ENCODE results near the gene ATG4A.

The ATG4A gene

DNA sequence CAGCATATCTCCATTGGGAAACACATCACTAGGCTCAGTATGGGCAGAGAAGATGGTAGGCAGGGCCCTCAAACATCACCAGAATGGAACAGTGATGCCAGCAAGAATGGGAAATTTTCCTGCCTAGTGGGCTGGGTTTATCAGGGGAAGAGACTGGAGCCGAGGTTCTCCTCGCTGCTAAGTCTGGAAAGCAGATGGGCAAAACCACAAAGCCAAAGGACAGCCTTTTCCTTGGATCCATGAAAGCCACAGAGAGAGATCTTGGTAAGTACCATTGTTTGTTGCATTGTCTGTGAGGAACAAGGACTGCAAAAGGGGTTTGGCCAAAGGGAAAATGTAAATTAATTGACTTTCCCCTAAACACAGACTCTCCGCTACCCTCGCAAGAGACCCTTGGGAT, 80.1 kb downstream of the ATG4A start:
- no peak for DNase-seq

DNA sequence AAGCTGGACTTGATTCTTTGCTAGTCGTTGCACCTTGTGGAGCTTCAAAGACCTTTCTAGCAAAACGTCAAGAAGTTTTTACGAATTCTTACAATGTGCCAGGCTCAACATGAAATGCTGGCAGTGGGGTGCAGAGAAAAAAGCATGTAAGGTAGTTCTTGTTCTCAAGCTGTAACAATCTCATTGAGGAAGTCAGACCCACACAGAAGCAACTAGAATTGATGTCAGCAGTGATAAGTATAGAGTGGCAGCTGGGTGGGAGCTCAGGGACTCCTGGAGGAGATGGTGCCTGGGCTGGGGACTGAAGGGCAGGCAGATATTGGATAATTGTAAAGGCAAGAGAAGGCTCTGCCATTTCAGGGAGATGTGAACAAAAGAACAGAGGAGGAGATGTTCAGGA, 82.3 kb downstream of the ATG4A start:
- DNase-seq = no peak

DNA sequence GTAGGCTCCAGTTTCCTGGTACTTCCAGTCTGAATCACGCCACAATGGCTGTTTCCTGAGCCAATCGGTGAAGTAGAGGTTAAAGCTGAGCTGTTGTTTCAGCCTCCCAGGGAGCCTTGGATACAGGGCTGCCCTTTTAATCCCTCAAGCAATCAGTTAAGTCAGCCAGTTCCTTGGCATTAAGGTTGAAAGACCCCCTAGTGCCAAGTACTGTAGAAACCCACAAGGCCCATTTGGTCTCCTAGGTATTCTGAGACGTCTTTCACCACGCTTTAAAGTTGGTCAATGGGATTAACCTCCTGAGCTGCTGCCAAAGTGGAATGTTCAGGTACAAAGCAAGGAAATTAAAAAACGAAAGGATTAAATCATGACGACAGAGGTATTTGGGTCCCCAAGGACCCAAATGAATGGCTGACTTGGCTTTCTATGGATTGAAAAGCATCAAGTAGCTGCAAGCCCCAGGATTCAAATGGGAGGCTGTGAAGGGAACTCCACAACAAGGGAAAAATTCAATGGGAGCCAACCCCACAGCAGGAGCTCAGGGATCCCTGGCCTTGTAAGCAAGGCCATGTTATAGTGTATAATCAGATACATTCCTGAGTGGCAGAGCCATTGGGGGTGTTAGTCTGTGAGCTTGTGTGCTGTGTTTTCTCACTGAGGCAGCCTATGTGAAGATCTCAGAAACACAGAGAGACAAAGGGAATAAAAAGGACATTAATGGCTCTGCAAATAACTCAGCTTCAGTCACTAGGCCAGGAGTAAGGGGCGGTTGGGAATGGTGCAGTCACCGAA, 86.0 kb downstream of the ATG4A start:
- no peak for DNase-seq

DNA sequence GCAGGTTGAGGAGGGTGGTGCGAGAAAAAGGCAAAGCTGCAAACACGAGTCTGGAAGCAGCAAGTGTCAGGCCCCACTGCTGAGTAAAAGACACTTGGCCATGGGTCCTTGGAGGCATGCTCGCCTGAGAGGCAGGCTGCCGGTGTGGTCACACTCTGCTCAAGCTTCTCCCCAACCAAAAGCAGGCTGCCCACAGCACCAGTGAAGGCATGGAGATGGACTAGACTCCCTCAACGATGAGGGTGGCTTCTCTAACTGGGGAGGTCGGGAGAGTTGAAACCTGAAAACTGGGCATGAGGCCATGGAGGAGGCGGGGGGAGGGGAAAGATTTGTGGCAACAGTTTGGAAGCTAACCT, 86.5 kb downstream of the ATG4A start:
- DNase-seq = no peak

DNA sequence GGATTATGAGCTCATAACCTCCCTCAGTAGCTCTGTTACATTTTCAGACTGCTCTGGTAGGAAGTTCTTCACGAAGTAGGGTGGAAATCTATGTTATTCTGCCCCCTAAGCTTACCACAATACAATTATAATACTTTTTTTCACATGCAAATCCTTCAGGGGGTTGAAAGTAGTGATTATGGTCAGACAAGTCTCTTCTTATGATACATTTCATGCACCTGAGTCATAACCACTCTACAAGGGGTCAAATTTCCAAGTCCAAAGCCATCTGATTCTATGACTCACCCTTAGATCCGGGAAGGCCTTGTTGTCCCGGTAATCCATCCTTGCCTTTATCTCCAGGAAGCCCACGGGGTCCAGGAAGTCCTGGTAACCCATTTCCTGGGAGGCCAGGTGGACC, 95.2 kb downstream of the ATG4A start:
- DNase-seq = no peak

DNA sequence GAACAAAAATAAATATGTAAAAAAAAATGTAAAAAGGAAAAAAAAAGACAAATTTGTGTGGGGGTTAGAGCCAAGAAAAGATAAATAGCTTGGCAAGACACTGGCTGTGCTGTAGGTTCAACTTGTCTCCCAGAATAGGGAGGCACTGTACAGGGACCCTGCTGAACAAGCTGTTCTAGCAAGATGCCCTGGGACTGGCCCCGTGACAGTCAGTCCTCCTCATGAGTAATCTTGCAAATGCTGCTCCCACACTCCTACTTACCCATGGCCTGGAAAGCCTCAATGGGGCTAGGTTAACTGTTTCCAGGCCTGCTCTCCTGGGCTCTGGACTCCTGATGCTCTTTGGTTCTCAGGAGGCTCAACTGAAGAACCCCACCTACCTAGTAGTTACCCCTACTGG, 106.8 kb downstream of the ATG4A start:
- DNase-seq = no peak

DNA sequence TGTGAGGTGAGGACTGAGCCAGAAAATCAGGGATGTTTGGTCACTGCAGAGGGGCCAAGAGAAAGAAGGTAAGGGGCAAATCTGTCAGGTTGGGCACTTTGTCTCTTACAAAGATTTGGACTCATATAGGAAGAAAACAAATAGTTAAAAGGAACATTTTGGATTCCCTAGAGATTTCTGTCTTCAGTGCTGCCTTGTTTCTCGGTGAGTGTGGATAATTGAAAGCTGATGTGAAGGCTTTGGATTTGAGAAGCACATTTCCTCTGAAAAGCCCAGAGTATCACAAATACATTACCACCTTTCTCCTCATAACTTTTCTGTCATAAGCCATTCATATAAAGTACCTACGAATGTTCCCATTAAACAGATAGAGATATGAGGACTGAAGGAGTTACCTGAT, 107.5 kb downstream of the ATG4A start:
- DNase-seq = no peak

DNA sequence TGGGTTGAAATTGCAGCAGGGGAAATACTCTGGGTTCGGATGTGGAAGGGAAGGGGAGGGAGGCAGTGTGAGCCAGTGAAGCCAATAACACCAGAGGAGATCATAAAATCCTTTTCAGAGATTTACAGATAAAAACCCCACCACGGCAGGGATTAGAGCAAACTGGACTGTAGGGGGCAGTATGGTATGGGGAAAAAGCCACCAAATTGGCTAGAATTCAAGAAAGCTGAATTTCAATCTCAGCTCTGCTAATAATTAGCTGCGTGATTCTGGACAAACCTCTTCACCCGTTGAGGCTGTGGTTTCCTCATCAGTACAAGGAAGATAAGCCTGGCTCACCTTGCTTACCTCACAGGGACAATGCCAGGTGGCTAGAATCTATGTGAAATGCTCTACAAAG, 108.1 kb downstream of the ATG4A start:
- no peak for DNase-seq

DNA sequence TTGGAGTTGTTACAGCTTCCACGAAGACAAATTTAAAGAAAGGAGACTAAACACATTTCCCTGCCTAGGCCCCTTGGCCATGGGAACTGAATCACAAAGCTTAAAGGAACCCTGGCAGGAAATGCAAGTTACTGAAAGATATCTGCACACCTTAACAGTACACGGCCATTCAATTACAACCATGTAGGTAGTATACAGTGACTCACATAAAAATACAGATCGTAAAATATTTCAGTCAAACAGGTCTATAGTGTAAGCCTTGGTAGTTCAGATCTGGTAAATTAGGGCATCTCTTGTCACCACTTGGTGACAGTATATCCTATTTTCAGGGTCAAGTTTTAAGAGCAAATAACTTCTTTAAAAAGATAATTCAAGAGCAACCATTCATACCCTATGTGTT, 112.0 kb downstream of the ATG4A start:
- no peak for DNase-seq

All from activated T-cell treated with anti-CD3 and anti-CD28 coated beads, Interleukin-2, amount 50 U/mL, for 1 hour (primary cell).